Parathyroid adenoma (tissue), 2 donors: ENCODE measurements around the gene DFFB.

ENCODE experiments used
- H2AFZ ChIP-seq: fragments of 300-600 bp; sonication (generic); one replicate; pipeline ENCODE4 v1.7.0; 2017; ENCODE audit warnings: antibody characterized with exemption, mild to moderate bottlenecking
- H3K27ac ChIP-seq: fragments of 300-600 bp; sonication (generic); one replicate; pipeline ENCODE4 v1.7.0; 2017
- H3K27me3 ChIP-seq: fragments of 300-600 bp; sonication (generic); one replicate; pipeline ENCODE4 v1.7.0; 2017; ENCODE audit warnings: low read length; ENCODE audit not compliant: control insufficient read depth, insufficient read depth
- H3K36me3 ChIP-seq: fragments of 300-600 bp; sonication (generic); one replicate; pipeline ENCODE4 v1.7.0; 2017; ENCODE audit warnings: low read length; ENCODE audit not compliant: control insufficient read depth, insufficient read depth
- H3K4me1 ChIP-seq: fragments of 300-600 bp; sonication (generic); one replicate; pipeline ENCODE4 v1.7.0; 2017; ENCODE audit warnings: control low read depth
- H3K4me2 ChIP-seq: fragments of 300-600 bp; sonication (generic); one replicate; pipeline ENCODE4 v1.7.0; 2017; ENCODE audit warnings: low read length
- H3K4me3 ChIP-seq: fragments of 300-600 bp; sonication (generic); one replicate; pipeline ENCODE4 v1.7.0; 2017; ENCODE audit warnings: low read depth, low read length
- H3K79me2 ChIP-seq: fragments of 300-600 bp; sonication (generic); one replicate; pipeline ENCODE4 v1.7.0; 2017; ENCODE audit warnings: control low read depth
- H3K9ac ChIP-seq: fragments of 300-600 bp; sonication (generic); one replicate; pipeline ENCODE4 v1.7.0; 2017; ENCODE audit warnings: mild to moderate bottlenecking
- H3K9me3 ChIP-seq: fragments of 300-600 bp; sonication (generic); one replicate; pipeline ENCODE4 v1.7.0; 2017; ENCODE audit warnings: low read length; ENCODE audit not compliant: control insufficient read depth
- CTCF ChIP-seq: fragments of 300-600 bp; sonication (generic); IDR thresholded peaks from one replicate; pipeline ENCODE4 v1.7.0; 2017; ENCODE audit warnings: antibody characterized with exemption, mild to moderate bottlenecking
- donor health status: primary hyperparathyroidism.

The DFFB gene

GRCh38 chr1:3857791-3858129 lies 484 bp downstream of the DFFB start:
- H3K4me2 ChIP-seq, result peak overlapping the region; percentile 86
- TF ChIP-seq CTCF, result no peak

GRCh38 chr1:3858231-3858981 lies 1.1 kb downstream of the DFFB start:
- Histone ChIP-seq H3K27me3 (no peaks in the 10 kb centered on the region), H3K36me3 (no peaks in the 10 kb centered on the region), H3K4me1 (peaks cover 5% of the 10 kb centered on the region), H3K4me3 (peak overlapping the region; percentile 77), H2AFZ (peak overlapping the region; percentile 95), H3K79me2 (peaks cover 9% of the 10 kb centered on the region), H3K9ac (no peak overlapping the region), H3K9me3 (no peaks in the 10 kb centered on the region), H3K4me2 (peak overlapping the region; percentile 86), H3K27ac (no peak overlapping the region)
- no peak for TF ChIP-seq CTCF

More at GRCh38 chr1:3857791-3858129, 484 bp downstream of the DFFB start:
- H3K9ac ChIP-seq, result no peak overlapping the region
- H3K27ac ChIP-seq, result peak overlapping the region; percentile 75
- no peaks in the 10 kb centered on the region for H3K9me3 ChIP-seq
- H2AFZ ChIP-seq, result peak overlapping the region; percentile 95
- H3K4me1 ChIP-seq, result peaks cover 5% of the 10 kb centered on the region
- H3K36me3 ChIP-seq, result no peaks in the 10 kb centered on the region
- peaks cover 9% of the 10 kb centered on the region for H3K79me2 ChIP-seq
- H3K4me3 ChIP-seq, result peak overlapping the region; percentile 77
- H3K27me3 ChIP-seq, result no peaks in the 10 kb centered on the region

- Histone ChIP-seq H3K9ac (no peak overlapping the region), H3K4me3 (no peak overlapping the region), H3K27ac (no peak overlapping the region), H3K4me2 (no peak overlapping the region), H3K79me2 (no peaks in the 10 kb centered on the region), H3K27me3 (no peaks in the 10 kb centered on the region), H3K36me3 (no peaks in the 10 kb centered on the region), H2AFZ (no peak overlapping the region), H3K4me1 (no peaks in the 10 kb centered on the region), H3K9me3 (no peaks in the 10 kb centered on the region)
- no peak for TF ChIP-seq CTCF
These were observed 6.1 kb downstream of the DFFB start for GRCh38 chr1:3863231-3863935.

- Histone ChIP-seq H3K4me3 (no peak overlapping the region), H3K4me1 (no peaks in the 10 kb centered on the region), H3K27me3 (no peaks in the 10 kb centered on the region), H2AFZ (no peak overlapping the region), H3K27ac (no peak overlapping the region), H3K36me3 (no peaks in the 10 kb centered on the region), H3K4me2 (no peak overlapping the region), H3K9me3 (no peaks in the 10 kb centered on the region), H3K79me2 (no peaks in the 10 kb centered on the region), H3K9ac (no peak overlapping the region)
- no peak for TF ChIP-seq CTCF
These were observed 7.6 kb downstream of the DFFB start for GRCh38 chr1:3864884-3865283.
